ENCODE measurements around the gene ANKRD28.

GRCh38 chr3:15708882-15709677, 88.7 kb downstream of the ANKRD28 start:
- no peak for TF ChIP-seq CTCF (IDR thresholded peaks at IDR 0.05 in 4 of 5, conservative IDR thresholded peaks at IDR 0.05 in 1 of 5)
- TF ChIP-seq POLR2A (IDR thresholded peaks at IDR 0.05), result no peak

Data from gastrocnemius medialis (tissue), 4 donors.